Urinary bladder (tissue), 4 donors: Measurements from ENCODE around the gene MRPL20. TPM values are rescaled to one million over a fixed set of nuclear protein-coding genes. Genes with fewer than 3 reads are reported as not detected.
A peak's percentile ranks its signal among the peaks of the same experiment; 100 is the strongest.
"Not testable (repeated sequence)": the region's sequence is repeated elsewhere in the genome, so short reads cannot be mapped to it uniquely, and the experiment has no call there.

Experiments used
- DNase-seq: peaks from one replicate; pipeline ENCODE4 v3.0.0-alpha.2; 2015; ENCODE audit errors: extremely low spot score
- H3K27ac ChIP-seq: one replicate; pipeline ENCODE4 v1.5.1; 2013; ENCODE audit warnings: low read depth, mild to moderate bottlenecking, moderate library complexity
- H3K36me3 ChIP-seq: one replicate; pipeline ENCODE4 v1.6.1; 2013; ENCODE audit warnings: mild to moderate bottlenecking, moderate library complexity; ENCODE audit not compliant: insufficient read depth
- H3K4me1 ChIP-seq: one replicate; pipeline ENCODE4 v1.6.1; 2013; ENCODE audit warnings: mild to moderate bottlenecking, moderate library complexity; ENCODE audit not compliant: insufficient read depth
- H3K4me3 ChIP-seq: one replicate; pipeline ENCODE4 v1.5.1; 2013; ENCODE audit warnings: low read depth, low read length
- WGBS: extraction: QIAGEN DNeasy Blood & Tissue Kit; methylation state at CpG from one replicate; pipeline ENCODE4 v1.1.7; 2013; 5-methylcytosine and 5-hydroxymethylcytosine counted together
- polyA plus RNA-seq: library from polyadenylated mRNA; stranded (reverse); fragments of 200-250 nt; gene quantifications from one replicate; pipeline ENCODE4 v1.2.3, GENCODE V29; 2013
- total RNA-seq: library from RNA; depleted of rRNA; stranded (reverse); fragments of >200 nt; gene quantifications from one replicate; pipeline ENCODE4 v1.2.3, GENCODE V29; 2014
- donor health status: healthy with polysubstance abuse.
- donor health status: healthy.

Gene MRPL20
- total and polyA plus RNA-seq, 2 donors, result 55.1 to 183 TPM

DNA sequence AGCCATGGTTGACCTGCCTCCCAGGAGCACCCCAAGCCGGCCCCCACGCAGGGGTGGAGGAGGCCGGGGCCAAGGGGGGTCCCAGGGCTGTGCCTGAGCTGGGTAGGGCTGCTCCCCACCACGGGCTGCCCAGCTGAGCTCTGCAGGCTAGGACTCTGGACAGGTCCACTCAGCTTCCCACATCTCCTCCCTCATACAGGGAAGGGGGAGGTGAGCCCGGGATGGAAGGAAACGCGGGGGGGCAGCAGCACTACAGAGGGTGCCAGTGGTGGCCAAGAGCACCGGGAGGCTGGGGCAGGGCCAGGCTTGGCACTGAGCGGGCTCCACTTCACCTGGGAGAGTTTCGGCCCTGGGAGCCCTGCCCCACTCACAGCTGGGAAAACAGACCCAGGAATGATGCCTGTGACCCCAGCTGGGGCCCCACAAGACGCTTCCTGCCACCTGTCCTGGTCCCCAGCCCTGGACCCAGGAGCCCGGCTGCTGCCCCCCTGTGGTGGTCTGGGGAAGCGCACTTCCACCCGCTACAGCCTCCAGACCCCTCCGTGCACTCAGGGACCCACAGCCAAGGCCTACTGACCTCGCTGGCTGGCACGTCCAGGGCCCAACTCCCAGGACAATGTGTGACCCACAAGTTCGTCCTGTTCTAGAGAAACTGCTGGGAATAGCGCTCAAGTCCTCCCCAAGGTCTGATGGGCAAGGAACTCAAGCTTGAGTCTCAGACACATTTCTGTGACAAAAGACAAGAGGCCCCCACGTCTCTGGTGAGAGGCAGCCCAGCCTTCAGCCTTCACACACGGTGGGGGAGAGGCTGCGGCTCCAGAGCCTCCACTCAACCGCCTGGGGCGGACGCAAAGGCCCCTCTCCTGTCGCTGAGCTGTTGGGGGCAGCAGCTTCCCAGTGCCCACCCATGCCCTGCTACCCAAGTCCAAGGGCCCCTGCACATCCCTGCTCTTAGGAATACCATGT is 35.1 kb downstream of the MRPL20 start:
- no peaks in the 10 kb centered on the region for H3K4me1 ChIP-seq
- no peak overlapping the region for H3K4me3 ChIP-seq
- 33% methylated on average over 26 of the region's 26 CpGs for WGBS
- no peak for DNase-seq
- no peaks in the 10 kb centered on the region for H3K36me3 ChIP-seq
- H3K27ac ChIP-seq, result no peak overlapping the region

GRCh38 chr1:1371364-1371745 is 35.7 kb downstream of the MRPL20 start:
- H3K36me3 ChIP-seq, result no peaks in the 10 kb centered on the region
- 61% methylated on average over 12 of the region's 12 CpGs for WGBS
- H3K4me1 ChIP-seq, result no peaks in the 10 kb centered on the region
- DNase-seq, result no peak
- no peak overlapping the region for H3K4me3 ChIP-seq
- no peak overlapping the region for H3K27ac ChIP-seq

DNA sequence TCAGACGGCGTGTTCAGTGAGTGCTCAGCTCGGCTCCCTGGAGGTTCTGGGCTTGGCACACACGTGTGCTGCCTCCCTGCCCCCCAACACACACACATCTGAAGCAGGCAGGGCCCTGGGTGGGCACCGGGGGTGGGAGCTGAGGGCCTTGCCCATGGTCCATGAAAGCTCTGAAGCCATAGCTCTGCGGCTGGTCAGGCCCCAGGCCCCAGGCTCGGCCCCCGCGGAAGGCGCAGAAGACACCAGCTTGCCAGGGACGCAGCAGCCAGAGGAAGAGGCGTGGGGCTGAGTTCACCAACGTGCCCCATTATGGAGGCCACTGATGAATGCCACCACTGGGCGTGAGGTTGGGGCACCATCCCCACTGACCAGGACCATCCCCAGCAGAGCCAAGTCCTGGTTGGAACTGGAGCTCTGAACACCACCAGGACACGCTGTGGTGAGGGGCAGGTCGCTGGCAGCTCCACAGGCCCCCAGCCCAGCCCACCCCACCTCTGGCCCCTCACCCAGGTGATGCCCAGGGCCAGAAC is 36.3 kb downstream of the MRPL20 start:
- WGBS, result 84% methylated on average over 16 of the region's 16 CpGs
- Histone ChIP-seq H3K36me3 (no peaks in the 10 kb centered on the region), H3K27ac (no peak overlapping the region), H3K4me1 (no peaks in the 10 kb centered on the region), H3K4me3 (no peak overlapping the region)
- DNase-seq, result no peak

- H3K4me1 ChIP-seq, H3K27ac ChIP-seq, DNase-seq, H3K4me3 ChIP-seq, H3K36me3 ChIP-seq: not testable (repeated sequence)
- 93% methylated on average over 14 of the region's 14 CpGs for WGBS
Observed at GRCh38 chr1:1370094-1370493, 37.0 kb downstream of the MRPL20 start.

- Histone ChIP-seq H3K4me3 (no peak overlapping the region), H3K4me1 (no peaks in the 10 kb centered on the region), H3K36me3 (no peaks in the 10 kb centered on the region), H3K27ac (no peak overlapping the region)
- no peak for DNase-seq
- WGBS, result 95% methylated on average over 5 of the region's 5 CpGs
Observed at GRCh38 chr1:1367315-1367714, 39.8 kb downstream of the MRPL20 start.

- Histone ChIP-seq H3K4me1 (no peaks in the 10 kb centered on the region), H3K36me3 (no peaks in the 10 kb centered on the region), H3K4me3 (no peak overlapping the region), H3K27ac (no peak overlapping the region)
- 97% methylated on average over 3 of the region's 3 CpGs for WGBS
- DNase-seq, result no peak
Observed at GRCh38 chr1:1366699-1367066, 40.4 kb downstream of the MRPL20 start.

- whole genome bisulfite sequencing, result 83% methylated on average over 10 of the region's 10 CpGs
- Histone ChIP-seq H3K27ac (no peak overlapping the region), H3K4me3 (no peak overlapping the region), H3K36me3 (no peaks in the 10 kb centered on the region), H3K4me1 (no peaks in the 10 kb centered on the region)
- DNase-seq, result no peak
Observed at GRCh38 chr1:1365875-1366698, 41.0 kb downstream of the MRPL20 start.

DNA sequence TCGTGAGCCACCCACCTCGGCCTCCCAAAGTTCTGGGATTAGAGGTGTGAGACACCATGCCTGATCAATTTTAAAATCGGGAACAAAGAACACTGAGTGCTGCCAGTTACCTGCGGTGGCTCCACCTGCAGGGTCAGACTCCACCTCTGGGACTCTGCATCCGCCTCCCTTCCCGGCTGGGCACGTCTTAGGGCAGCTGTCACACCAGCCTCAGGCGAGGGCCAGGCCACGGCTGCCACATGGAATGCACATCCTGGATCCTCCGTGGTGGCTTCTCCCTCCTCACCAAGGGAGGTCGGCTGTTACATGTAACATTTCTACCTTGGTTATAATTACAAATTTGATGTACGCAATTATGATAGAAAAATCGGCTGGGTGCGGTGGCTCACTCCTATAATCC is 42.8 kb downstream of the MRPL20 start:
- H3K4me3 ChIP-seq, result no peak overlapping the region
- no peak overlapping the region for H3K27ac ChIP-seq
- no peaks in the 10 kb centered on the region for H3K4me1 ChIP-seq
- 79% methylated on average over 14 of the region's 14 CpGs for WGBS
- H3K36me3 ChIP-seq, result no peaks in the 10 kb centered on the region
- no peak for DNase-seq

DNA sequence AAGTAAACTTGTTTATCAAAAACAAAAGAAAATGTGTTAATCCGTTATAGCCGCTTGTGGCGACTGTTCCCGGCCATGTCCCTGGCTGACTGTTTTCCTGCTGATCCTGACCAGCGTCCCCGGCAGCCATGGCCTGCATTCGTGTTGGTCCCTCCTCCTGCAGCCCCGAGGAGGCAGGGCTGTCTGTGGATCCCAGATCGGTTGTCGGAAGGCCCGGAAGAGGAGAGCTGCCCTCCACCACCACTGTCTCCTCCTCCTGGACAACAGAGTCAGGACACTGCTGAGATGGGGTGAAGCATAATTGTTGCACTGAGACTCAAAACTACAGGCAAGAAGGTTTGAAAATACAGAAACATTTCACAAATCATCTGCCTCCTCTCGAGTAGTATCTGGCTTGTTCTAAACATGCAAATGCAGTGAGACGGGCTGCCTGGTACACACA is 45.1 kb downstream of the MRPL20 start:
- Histone ChIP-seq H3K27ac (peak overlapping the region; percentile 28), H3K36me3 (no peaks in the 10 kb centered on the region), H3K4me3 (no peak overlapping the region), H3K4me1 (no peaks in the 10 kb centered on the region)
- no peak for DNase-seq
- 13% methylated on average over 13 of the region's 13 CpGs for WGBS

DNA sequence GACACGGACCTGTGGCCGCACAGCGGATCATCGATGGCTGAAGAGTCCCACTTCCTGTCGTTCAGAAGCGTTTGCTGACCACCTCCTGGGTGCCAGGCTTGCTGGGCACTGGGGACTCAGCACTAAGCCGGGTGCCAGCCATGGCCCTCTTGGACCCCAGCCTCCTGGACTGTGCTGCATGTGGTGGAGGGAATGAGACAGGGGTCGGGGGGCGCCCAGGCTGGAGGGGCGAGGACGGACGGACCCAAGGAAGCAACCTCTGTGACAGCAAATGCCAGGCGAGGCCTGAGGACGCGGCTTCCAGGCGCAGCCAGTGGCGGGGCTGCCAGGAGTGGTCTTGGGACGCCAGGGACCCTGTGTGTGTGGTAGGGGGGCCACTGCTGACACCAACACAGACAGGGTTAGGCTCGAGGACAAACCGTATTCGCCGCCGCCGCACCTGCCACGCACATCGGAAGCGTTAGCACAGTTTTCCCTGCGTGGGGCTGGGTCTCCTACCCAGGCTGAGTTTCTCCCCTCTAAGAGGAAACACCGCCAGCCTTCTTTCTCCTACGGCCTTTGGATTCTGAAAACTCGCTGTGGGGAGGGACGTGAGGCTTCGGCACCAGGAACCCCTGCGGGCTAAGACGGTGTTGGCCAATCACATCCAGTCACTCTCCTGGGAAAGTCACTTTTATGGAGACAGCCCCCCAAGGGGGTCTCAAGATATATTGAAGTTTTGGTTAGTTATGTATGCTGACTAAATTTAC is 45.7 kb downstream of the MRPL20 start:
- no peaks in the 10 kb centered on the region for H3K36me3 ChIP-seq
- 74% methylated on average over 35 of the region's 35 CpGs for WGBS
- peak overlapping the region; percentile 28 for H3K27ac ChIP-seq
- no peak for DNase-seq
- no peak overlapping the region for H3K4me3 ChIP-seq
- no peaks in the 10 kb centered on the region for H3K4me1 ChIP-seq

GRCh38 chr1:1360506-1361169 is 46.5 kb downstream of the MRPL20 start:
- no peak for DNase-seq
- H3K4me1 ChIP-seq, result no peaks in the 10 kb centered on the region

GRCh38 chr1:1359664-1360468 is 47.2 kb downstream of the MRPL20 start:
- 50% methylated on average over 28 of the region's 28 CpGs for WGBS
- peaks cover 2% of the 10 kb centered on the region for H3K4me1 ChIP-seq
- no peaks in the 10 kb centered on the region for H3K36me3 ChIP-seq
- H3K27ac ChIP-seq, result peak overlapping the region; percentile 87
- H3K4me3 ChIP-seq, result no peak overlapping the region
- no peak for DNase-seq

More at GRCh38 chr1:1360506-1361169, 46.5 kb downstream of the MRPL20 start:
- Histone ChIP-seq H3K36me3 (no peaks in the 10 kb centered on the region), H3K27ac (no peak overlapping the region), H3K4me3 (no peak overlapping the region)
- 60% methylated on average over 20 of the region's 20 CpGs for WGBS
